NCI-H1105 treated with DMSO at 0.1 percent for 48 hours (cell line): Measurements from ENCODE around the gene NUDT9.
"Not testable (repeated sequence)": the region's sequence is repeated elsewhere in the genome, so short reads cannot be mapped to it uniquely, and the experiment has no call there.

Source experiments
- DNase-seq: peaks from one replicate; lab custom pipeline; 2025; lab: John Stamatoyannopoulos, UW

Gene NUDT9

DNA sequence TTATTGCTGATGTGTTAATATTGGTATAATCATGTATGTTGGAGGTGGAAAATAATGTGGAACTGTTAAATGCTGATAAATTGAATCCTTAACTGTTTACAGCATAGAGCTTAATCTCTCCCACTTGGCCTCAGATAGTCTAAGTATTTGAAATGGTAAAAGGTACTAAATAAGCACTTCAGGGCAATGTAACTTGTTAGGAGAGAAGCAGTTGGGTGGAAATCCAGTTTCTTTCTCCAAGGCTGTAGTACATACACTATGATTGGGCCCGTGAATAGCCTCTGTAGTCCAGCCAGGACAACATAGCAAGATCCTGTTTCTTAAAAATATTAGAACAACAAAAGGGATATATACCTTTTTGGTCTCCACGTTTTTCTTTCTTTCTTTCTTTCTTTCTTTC, 39.7 kb downstream of the NUDT9 start:
- DNase-seq: no peak

DNA sequence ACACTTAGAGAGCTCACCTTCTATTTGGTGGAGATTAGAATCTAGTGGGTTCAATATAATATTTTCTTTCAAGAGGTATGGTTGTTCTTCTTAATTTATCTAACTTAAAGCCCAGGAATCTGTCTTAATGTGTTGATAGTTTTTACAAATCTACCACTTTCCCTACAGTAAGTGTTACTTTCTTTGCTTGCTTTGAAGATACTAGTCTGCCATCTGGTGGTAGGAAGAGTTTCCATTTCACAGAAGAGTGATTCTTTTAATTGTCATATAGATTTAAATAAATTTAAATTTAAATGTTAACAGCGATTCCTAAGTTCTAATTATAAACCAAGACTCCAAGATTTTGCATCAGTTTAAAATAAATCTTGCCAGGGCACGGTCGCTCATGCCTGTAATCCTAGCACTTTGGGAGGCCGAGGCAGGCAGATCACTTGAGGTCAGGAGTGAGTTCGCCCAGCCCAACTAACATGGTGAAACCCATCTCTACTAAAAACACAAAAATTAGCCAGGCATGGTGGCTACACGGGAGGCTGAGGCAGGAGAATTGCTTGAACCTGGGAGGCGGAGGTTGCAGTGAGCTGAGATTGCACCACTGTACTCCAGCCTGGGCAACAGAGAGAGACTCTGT, 43.5 kb downstream of the NUDT9 start:
- peak; percentile 29 for DNase-seq

DNA sequence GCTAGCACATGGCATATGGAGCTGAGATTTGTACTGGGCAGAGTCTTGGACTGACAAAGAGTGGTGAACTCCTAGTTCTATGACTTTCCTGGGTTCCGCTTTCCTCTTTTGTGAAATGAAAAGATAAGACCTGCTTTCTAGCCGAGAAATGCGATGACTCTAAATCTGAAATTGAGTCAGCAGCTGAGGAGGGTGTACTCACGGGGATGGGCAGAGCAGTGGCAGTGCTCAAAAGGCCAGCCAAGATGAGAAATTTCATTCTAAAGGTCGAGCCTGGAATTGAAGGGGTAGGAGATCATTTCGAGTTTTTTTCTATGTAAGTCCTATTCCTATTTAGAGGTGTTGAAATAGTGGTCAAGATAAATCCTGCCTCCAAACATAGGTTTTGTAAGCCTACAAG, 47.0 kb downstream of the NUDT9 start:
- no peak for DNase-seq

DNA sequence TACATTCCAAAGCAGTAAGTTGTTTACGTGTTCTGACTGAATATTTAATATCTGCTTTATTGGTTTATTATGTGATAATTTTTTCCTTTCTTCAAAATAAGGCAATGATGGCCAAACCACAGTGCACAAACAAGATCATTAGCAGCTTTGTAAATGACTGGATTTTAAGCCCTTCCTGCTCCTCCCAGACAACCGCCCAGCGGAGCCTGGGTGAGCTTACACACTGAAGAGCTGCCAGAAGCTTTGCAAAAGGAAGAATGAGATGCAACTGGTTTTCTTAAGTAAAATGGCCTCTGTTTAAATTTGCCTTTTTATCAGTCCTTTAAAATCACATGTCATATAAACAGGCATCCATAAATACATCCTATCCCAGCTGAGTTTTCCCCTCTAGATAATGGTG, 54.6 kb downstream of the NUDT9 start:
- DNase-seq: no peak

DNA sequence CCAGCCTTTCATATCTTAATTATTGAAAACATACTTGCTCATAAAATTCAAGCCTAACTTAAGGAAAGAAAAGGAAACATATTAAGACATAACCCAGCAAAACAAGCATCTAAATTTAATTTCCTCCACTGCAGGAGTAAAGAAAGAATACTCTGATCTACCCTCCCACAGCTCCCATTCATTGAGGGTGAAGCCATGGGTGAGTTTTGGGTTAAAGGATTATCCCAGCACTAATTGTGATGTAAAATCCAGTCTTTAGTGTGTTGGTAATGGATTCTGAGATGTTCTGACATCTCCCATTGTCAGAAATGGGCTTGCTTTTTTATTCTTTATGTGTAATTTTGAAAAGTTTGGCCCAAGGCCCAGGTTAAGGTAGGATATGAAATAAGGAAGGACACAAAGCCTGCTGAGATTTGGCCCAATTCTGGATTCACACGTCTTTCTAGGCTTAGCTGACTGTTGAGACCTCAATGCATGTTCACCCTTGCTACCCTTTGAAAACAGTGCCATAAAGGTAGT, 56.4 kb downstream of the NUDT9 start:
- DNase-seq: no peak

DNA sequence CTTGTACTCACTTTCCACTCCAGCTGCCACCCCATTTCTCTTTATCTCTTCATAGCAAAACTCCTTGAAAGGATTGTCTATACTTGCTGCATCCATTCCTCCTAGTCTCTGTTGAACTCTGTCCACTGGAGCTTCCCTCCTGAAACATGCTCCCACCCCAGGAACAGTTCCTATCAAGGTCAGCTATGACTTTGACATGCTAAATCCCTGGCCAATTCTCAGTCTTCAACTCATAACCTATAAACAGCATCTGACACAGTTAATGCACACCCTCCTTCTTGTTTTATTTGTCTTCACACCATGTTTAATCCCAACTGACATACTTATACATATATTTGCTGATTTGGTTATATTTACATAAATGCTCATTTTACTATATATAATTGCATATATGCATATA, 59.0 kb downstream of the NUDT9 start:
- DNase-seq: no peak

DNA sequence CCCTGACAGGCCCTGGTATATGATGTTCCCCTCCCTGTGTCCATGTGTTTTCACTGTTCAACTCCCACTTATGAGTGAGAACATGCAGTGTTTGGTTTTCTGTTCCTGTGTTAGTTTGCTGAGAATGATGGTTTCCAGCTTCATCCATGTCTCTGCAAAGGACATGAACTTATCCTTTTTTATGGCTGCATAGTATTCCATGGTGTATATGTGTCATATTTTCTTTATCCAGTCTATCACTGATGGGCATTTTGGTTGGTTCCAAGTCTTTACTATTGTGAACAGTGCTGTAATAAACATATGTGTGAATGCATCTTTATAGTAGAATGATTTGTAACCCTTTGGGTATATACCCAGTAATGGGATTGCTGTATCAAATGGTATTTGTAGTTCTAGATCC, 60.9 kb downstream of the NUDT9 start:
- not testable (repeated sequence) for DNase-seq

DNA sequence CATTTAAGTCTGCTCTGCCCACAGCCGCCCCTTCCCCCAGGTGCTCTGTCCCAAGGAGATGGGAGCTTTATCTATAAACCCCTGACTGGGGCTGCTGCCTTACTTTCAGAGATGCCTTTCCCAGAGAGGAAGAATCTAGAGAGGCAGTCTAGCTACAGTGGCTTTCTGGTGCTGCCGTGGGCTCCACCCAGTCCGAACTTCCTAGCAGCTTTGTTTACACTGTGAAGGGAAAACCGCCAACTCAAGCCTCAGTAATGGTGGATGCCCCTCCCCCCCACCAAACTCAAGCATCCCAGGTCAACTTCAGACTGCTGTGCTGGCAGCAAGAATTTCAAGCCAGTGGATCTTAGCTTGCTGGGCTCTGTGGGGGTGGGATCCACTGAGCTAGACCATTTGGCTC, 66.3 kb downstream of the NUDT9 start:
- not testable (repeated sequence) for DNase-seq

DNA sequence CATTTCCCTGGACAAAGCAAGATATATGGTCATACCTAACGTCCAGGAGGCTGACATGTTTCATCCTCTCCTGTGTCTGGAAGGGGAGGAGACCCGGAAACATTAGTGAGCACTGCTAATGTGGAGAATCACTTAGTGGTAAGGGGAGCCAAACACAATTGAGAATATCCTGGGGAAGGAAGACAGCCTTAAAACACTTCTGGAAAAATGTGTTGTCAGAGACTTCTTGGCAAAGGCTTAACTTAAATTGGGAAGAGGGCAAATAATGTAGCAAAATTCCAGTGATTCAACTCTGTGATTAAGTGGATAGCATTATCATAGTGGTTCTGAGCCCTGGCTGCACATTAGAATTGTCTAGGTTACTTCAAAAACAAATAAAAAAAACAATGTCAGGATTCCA, 67.3 kb downstream of the NUDT9 start:
- no peak for DNase-seq

DNA sequence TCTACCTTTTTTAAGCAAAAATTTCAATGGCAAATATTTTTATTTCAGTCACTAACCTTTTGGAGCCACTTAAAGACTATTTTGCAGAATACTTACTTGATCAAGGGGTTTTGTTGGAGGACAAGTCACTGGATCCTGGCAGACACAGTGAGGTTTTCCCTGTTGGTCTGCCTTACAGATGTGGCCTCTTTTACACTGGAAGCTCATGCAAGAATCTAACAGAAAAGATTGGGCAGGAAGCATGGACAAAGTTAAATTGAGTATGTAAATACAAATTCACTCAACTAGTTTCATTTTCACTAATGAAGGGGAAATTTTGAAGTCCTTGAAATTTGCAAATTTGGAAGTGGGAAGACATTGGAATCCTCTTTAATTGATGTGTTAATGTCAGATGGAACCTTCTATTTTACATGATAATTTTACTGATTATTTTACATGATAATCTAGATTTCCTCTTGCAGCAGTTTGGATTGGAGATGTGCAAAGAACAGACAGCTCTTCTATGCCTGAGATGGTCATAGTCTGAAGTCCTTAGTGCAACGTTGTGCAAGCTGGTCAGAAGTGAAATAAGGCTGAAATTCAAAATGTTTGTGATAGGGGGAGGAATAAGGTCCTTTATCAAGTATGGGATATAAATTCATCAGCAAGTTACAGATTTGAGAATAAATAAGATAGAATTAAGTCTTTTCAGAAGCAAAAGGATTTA, 68.4 kb downstream of the NUDT9 start:
- no peak for DNase-seq

DNA sequence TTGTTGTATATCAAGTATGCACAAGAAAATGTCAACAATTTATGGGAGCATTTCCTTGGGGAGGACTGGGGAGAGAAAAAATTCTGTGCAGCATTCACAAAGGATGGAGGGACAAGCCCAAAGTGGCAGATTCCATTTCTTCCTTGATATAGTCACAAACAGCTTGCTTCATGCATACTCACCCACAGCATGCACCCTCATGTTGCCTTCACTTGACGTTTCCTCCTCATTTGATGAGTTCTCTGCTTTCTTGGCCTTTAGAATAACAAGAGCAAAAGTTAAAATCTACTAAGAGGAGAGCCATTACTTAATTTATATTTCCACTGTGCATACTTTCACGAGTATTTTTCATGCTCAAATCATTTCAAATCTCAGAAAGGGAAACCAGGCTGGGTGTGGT, 69.1 kb downstream of the NUDT9 start:
- no peak for DNase-seq

DNA sequence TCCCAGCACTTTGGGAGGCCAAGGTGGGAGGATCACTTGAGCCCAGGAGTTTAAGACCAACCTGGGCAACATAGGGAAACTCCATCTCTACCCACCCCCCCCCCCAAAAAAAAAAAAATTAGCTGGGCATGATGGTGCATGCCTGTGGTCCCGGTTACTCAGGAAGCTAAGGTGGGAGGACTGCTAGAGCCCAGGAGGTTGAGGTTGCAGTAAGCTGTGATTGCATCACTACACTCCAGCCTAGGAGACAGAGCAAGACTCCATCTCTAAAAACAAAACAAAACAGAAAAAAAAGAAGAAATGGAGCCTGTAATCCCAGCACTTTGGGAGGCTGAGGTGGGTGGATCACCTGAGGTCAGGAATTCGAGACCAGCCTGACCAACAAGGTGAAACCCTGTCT, 69.5 kb downstream of the NUDT9 start:
- DNase-seq: not testable (repeated sequence)

DNA sequence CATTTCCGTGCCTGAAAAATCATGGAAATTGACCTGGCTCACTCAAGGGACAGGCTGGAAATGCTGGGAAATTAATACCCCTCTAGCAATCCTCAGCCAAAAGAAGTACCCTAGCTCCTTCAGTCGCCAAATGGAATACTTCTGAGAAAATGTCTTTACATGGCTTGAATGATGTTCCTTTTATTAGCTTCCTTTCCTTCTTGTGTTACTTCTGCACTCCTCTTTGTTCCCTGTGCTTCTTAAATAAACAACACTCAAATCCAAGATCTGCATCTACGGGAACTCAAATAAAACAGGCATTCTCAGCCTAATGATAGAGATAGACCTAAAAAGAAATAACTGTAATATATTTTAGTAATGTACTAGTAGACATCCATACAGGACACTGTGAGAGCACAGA, 70.7 kb downstream of the NUDT9 start:
- DNase-seq: no peak

DNA sequence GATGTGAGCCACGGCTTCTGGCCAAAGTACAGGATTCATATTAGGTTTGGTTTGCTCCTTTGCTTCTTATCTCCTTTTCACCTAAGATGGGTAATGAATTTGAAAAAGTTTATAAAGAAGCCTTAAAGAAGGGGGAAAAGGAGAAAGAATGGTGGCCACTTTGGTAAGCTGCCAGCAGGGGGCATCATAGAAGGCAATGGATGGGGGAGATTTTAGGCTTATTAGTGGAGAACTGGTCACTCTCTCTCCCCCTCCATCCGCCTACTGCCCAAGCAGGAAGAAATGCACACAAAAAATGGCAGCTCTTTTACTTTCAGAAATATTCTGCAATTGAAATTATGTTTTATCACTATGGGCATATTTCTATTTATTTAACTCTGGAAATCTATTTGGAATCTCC, 74.8 kb downstream of the NUDT9 start:
- no peak for DNase-seq

DNA sequence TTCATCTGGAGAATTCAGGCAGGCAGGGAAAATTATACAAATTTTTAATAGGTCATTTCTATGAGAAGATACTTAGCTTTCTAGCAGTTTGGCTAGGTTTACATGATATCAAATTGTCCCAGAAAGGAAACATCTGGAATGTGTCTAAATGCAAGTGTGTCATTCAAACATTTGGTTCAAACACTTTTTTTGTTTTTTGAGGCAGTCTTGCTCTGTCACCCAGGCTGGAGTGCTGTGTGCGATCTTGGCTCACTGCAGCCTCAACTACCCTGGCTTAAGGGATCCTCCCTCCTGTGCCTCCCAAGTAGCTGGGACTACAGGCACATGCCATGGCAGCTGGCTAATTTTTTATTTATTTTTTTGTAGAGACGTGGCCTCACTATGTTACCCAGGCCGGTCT, 75.2 kb downstream of the NUDT9 start:
- no peak for DNase-seq

DNA sequence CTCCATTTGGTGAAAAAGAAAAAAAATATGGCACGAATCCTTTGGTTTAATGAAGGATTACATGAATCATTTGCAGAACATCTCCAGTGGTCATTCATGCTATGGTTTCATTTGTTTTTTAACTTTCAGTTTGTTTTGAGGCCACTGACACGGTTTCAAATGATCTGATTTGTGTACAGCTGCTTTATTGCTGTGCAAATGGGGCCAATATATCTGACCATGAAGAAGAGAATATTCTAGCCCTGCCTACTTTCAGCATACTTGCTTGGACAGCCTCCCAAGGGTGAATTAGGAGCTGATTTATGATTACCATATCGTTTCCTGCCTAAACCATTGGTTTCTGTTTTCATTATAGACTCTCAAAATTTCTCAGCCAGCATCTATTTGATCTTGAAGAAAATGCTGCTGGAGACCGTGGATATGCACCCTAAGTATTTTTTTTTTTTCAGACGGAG, 76.1 kb downstream of the NUDT9 start:
- DNase-seq: no peak

DNA sequence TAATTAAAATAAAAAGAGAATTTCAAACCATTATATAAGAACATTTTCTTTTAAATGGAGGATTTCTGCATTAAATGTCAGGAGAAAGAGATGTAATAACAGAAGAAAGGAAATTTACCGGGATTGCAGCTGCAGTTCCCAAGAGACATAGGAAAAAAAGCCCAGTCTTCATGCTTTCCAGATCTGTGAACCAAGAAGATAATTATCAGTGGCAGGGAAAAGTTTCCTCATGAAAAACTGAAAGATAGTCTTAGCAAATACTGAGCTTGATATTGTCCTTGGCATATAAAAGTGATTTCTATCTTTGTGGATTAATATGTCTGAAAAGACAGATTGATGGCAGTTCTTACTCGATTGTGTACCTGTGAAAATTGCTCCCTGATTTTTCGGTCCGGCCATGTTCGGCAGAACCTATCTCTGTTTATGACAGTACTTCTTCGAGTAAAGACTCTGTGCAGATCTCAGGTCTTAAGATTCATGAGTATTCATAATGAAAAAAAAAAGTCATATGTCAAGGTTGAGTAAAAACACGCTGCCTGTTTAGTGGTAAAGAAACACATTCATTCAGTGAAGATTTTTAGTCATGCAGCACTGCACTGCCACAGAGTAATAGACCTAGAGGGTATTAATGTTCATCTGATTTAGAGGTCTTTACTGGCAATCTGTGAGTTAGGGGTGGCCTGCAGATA, 77.2 kb downstream of the NUDT9 start:
- DNase-seq: no peak

DNA sequence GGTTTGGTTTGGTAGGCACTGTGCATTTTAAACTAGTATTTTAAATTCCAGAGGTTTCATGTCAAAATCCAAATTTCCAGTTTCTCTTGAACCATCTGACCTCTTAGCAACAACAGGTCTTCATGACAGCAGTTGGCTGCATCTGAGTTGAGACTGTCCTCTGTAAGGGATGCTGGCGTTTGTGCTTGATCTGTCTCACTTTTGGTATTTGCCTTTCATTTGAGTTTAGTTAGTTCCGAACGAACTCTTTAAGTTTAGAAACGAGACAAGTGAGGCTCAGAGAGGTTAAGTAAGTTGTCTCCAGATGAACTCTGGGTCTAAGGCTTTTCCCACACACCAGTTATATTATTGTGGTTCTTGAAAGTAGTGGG, 77.7 kb downstream of the NUDT9 start:
- DNase-seq: no peak

DNA sequence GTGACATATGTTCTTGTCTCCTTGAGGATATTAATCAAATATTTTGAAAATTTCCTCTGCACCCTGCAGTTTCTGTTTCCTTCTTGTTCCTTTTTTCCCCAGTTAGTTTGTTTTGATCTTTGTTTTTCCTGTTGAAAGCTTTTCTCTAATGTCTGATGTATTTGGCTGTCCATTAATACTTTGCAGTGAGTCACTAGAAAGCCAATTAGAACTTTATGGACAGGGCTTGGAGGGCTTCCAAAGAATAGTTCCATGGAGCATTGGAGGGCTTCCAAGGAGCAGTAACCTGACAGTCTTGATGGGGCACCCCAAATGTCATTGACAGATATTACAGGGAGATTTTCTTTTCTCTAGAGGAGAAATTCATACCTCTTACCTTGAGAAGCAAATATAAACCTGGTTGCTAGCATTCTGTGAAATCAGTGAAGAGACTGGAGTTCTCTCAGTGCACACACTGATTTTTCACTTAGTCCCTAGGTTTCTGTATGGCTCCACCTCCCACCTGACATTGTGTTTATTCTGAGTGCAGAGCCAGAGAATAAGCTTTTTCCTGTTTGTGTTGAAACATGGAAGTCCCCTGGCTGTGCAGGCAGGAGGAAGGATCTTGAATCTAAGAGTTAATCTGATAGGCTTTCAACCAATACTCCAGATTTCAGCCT, 80.3 kb downstream of the NUDT9 start:
- peak; percentile 86 for DNase-seq

DNA sequence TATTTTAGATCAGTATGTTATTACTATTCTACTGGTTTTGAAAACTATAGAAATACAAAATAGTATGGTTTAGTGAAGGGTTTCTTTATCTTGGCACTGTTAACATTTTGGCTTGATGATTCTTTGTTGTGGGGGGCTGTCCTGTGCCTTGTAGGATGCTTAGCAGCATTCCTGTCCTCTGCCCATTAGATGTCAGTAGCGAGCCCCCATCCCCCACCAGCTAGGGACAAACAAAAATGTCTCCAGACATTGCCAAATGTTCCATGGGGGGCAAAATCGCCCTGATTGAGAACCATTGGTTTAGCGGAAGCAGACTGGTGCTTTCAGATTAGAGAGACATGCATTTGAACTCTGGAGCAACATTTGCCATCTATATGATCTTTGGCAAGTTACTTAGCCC, 83.5 kb downstream of the NUDT9 start:
- no peak for DNase-seq

DNA sequence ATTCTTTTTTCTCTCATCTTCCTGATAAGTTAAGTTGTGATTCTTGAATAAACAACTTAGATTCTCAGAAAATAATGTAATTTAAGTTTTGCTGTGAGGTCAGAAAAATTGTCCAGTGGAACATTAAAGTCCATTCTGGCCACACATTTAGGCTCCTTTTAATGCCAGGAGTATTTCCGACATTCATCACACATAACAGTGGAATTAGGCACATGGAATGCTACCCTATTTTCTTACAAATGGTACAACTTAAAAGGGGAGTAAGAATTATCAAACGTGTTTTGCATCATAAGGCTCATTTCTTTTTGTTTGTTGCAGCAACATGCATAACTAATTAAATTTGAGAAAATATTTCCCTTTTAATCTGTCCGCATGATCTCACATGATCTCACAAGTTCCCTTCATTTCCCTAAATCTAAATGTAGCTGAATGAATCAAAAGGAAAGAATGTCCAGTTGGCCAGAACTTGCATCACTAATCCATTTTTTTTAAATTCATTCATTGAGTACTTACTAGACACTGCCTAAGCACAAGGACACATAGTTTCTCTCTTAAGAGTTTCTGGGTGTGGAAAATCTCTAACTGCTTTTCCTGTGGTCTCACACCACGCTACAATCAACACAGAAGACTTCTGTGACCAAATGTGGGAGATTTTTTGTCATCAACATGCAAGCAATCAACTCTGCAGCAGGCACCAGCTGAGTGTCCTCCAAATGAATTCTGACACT, 84.8 kb downstream of the NUDT9 start:
- no peak for DNase-seq
